Endodermal cell (in vitro differentiated cells): ENCODE results near the gene RAPGEF4. TPM values are rescaled to one million over a fixed set of nuclear protein-coding genes. Genes with fewer than 3 reads are reported as not detected.

Experiments
- DNase-seq: peaks from one replicate; pipeline ENCODE4 v3.0.0-alpha.2; 2017
- H3K27ac ChIP-seq: 2 replicates; pipeline ENCODE4 v1.5.1; 2013; ENCODE audit warnings: mild to moderate bottlenecking, low read depth, low read length, moderate library complexity
- H3K27me3 ChIP-seq: 2 replicates; pipeline ENCODE4 v1.6.1; 2013; ENCODE audit warnings: mild to moderate bottlenecking, low read length, moderate library complexity; ENCODE audit not compliant: insufficient read depth, control insufficient read depth, poor library complexity, severe bottlenecking
- H3K36me3 ChIP-seq: 2 replicates; pipeline ENCODE4 v1.7.0; 2013; ENCODE audit warnings: mild to moderate bottlenecking, low read length, moderate library complexity; ENCODE audit not compliant: control insufficient read depth, insufficient read depth
- H3K4me1 ChIP-seq: one replicate; pipeline ENCODE4 v1.7.0; 2013; ENCODE audit warnings: low read length; ENCODE audit not compliant: control insufficient read depth, insufficient read depth
- H3K4me3 ChIP-seq: 2 replicates; pipeline ENCODE4 v1.5.1; 2013; ENCODE audit warnings: mild to moderate bottlenecking, low read length, moderate library complexity
- H3K9ac ChIP-seq: 2 replicates; pipeline ENCODE4 v1.6.1; 2013; ENCODE audit warnings: mild to moderate bottlenecking, low read length, moderate library complexity; ENCODE audit not compliant: poor library complexity, severe bottlenecking; ENCODE audit errors: extremely low read depth
- H3K9me3 ChIP-seq: 2 replicates; pipeline ENCODE4 v1.6.1; 2013; ENCODE audit warnings: mild to moderate bottlenecking, low read length, moderate library complexity; ENCODE audit not compliant: control insufficient read depth
- H3K27ac Mint-ChIP-seq: 2 replicates; pipeline ENCODE4 v1.8.0; 2020; ENCODE audit warnings: mixed read lengths
- H3K27me3 Mint-ChIP-seq: 2 replicates; pipeline ENCODE4 v1.8.0; 2021; ENCODE audit warnings: mild to moderate bottlenecking, mixed read lengths; ENCODE audit not compliant: insufficient read depth
- H3K36me3 Mint-ChIP-seq: 2 replicates; pipeline ENCODE4 v1.8.0; 2020; ENCODE audit warnings: low read depth, mixed read lengths
- H3K4me1 Mint-ChIP-seq: 2 replicates; pipeline ENCODE4 v1.8.0; 2020; ENCODE audit warnings: mixed read lengths
- H3K4me3 Mint-ChIP-seq: 2 replicates; pipeline ENCODE4 v1.8.0; 2020; ENCODE audit warnings: mild to moderate bottlenecking, moderate library complexity, mixed read lengths
- H3K9me3 Mint-ChIP-seq: 2 replicates; pipeline ENCODE4 v1.8.0; 2020; ENCODE audit warnings: mild to moderate bottlenecking, mixed read lengths
- CTCF ChIP-seq: fragments of 200-600 bp; sonication (generic); conservative IDR thresholded peaks from 2 replicates; pipeline ENCODE4 v1.5.0; 2021; ENCODE audit warnings: antibody characterized with exemption, mild to moderate bottlenecking
- WGBS, 2 experiments: methylation state at CpG; one replicate each; pipeline versions ENCODE4 v1.1.5 to v1.1.7; 2013; ENCODE audit warnings: missing lambda C conversion rate in 2 of 2, mixed read lengths in 1 of 2; ENCODE audit not compliant: insufficient coverage in 1 of 2, insufficient read length in 1 of 2; 5-methylcytosine and 5-hydroxymethylcytosine counted together
- total RNA-seq, 2 donors: library from RNA; stranded (reverse); fragmentation: NEBNext Ultra II Directional in 1 of 2; extraction: Animal tissue kit (Norgen Biotek cat#: 25700) in 1 of 2; gene quantifications; 2 replicates in 1 of 2; 3 replicates in 1 of 2; pipeline ENCODE4 v1.2.1, GENCODE V29; 2021

The RAPGEF4 gene
- total RNA-seq, 2 donors from 2014 or later, result 0.77 to 0.88 TPM

GRCh38 chr2:173094731-173095130, 359.1 kb downstream of the RAPGEF4 start:
- WGBS, 2 experiments, result 89% methylated on average over 1 of the region's 1 CpG; no CpG with 5 or more reads in 1 of the 2 experiments
- Histone ChIP-seq H3K36me3 (peaks cover 16% of the 10 kb centered on the region), H3K27ac (no peak overlapping the region), H3K4me1 (peaks cover 5% of the 10 kb centered on the region), H3K9me3 (no peaks in the 10 kb centered on the region), H3K27me3 (no peaks in the 10 kb centered on the region), H3K9ac (no peak overlapping the region), H3K4me3 (no peak overlapping the region)
- no peak for DNase-seq
- Mint-ChIP-seq H3K27me3 (no peaks in the 10 kb centered on the region), H3K4me1 (peaks cover 22% of the 10 kb centered on the region), H3K9me3 (no peaks in the 10 kb centered on the region), H3K27ac (no peak overlapping the region), H3K36me3 (peaks cover 9% of the 10 kb centered on the region), H3K4me3 (no peak overlapping the region)
- no peak for TF ChIP-seq CTCF

GRCh38 chr2:173095356-173095755, 359.7 kb downstream of the RAPGEF4 start:
- Histone ChIP-seq H3K36me3 (peaks cover 19% of the 10 kb centered on the region), H3K4me3 (no peak overlapping the region), H3K4me1 (peaks cover 2% of the 10 kb centered on the region), H3K27ac (no peak overlapping the region), H3K27me3 (no peaks in the 10 kb centered on the region), H3K9ac (no peak overlapping the region), H3K9me3 (no peaks in the 10 kb centered on the region)
- DNase-seq, result no peak
- H3K36me3 Mint-ChIP-seq, result peaks cover 9% of the 10 kb centered on the region
- H3K4me1 Mint-ChIP-seq, result peaks cover 20% of the 10 kb centered on the region
- H3K9me3 Mint-ChIP-seq, result no peaks in the 10 kb centered on the region
- H3K27ac Mint-ChIP-seq, result no peak overlapping the region
- no peak overlapping the region for H3K4me3 Mint-ChIP-seq
- H3K27me3 Mint-ChIP-seq, result no peaks in the 10 kb centered on the region
- WGBS, 2 experiments, result 89 to 100% methylated on average over 1 of the region's 1 CpG
- no peak for TF ChIP-seq CTCF

- Mint-ChIP-seq H3K4me1 (peaks cover 11% of the 10 kb centered on the region), H3K9me3 (no peaks in the 10 kb centered on the region), H3K36me3 (peaks cover 5% of the 10 kb centered on the region), H3K4me3 (no peak overlapping the region), H3K27me3 (no peaks in the 10 kb centered on the region), H3K27ac (no peak overlapping the region)
- Histone ChIP-seq H3K36me3 (peaks cover 11% of the 10 kb centered on the region), H3K27ac (no peak overlapping the region), H3K4me3 (no peak overlapping the region), H3K9ac (no peak overlapping the region), H3K27me3 (no peaks in the 10 kb centered on the region), H3K4me1 (no peaks in the 10 kb centered on the region), H3K9me3 (no peaks in the 10 kb centered on the region)
- WGBS, 2 experiments, result 88 to 97% methylated on average over 2 of the region's 2 CpGs
- DNase-seq, result no peak
- TF ChIP-seq CTCF, result no peak
Observed at GRCh38 chr2:173099271-173099670, 363.6 kb downstream of the RAPGEF4 start.
